Central memory CD4-positive, alpha-beta T cell (primary cell): ENCODE data around the gene PPP1R26.
"Not testable (repeated sequence)": the region's sequence is repeated elsewhere in the genome, so short reads cannot be mapped to it uniquely, and the experiment has no call there.

Experiments
- DNase-seq: peaks from one replicate; pipeline ENCODE4 v3.0.0; 2022
- total RNA-seq, 3 experiments: gene quantifications; one replicate each; lab custom pipeline; 2026; lab: John Stamatoyannopoulos, UW

PPP1R26 gene
- 0.19 to 2.5 (median 1.1) reads per million in 3 experiments for total RNA-seq

- no peak for DNase-seq
Measured at GRCh38 chr9:135479469-135480052, at the start of gene PPP1R26. TSS of gene PPP1R26 (plus strand) at chr9:135479782. CDS start at chr9:135484511, 4,729 bp downstream.

GRCh38 chr9:135437259-135437658 lies 42.3 kb upstream of the PPP1R26 start:
- no peak for DNase-seq

GRCh38 chr9:135437696-135438095 lies 41.9 kb upstream of the PPP1R26 start:
- not testable (repeated sequence) for DNase-seq

- DNase-seq: not testable (repeated sequence)
Measured at GRCh38 chr9:135438581-135439232, 40.9 kb upstream of the PPP1R26 start.

GRCh38 chr9:135439514-135439913 lies 40.1 kb upstream of the PPP1R26 start:
- not testable (repeated sequence) for DNase-seq

- no peak for DNase-seq
Measured at GRCh38 chr9:135439916-135440315, 39.7 kb upstream of the PPP1R26 start.

- no peak for DNase-seq
Measured at GRCh38 chr9:135440620-135441019, 39.0 kb upstream of the PPP1R26 start.

GRCh38 chr9:135441105-135442071 lies 38.2 kb upstream of the PPP1R26 start:
- not testable (repeated sequence) for DNase-seq

GRCh38 chr9:135442075-135442474 lies 37.5 kb upstream of the PPP1R26 start:
- DNase-seq: no peak

- DNase-seq: no peak
Measured at GRCh38 chr9:135443797-135444425, 35.7 kb upstream of the PPP1R26 start.

GRCh38 chr9:135447126-135447525 lies 32.5 kb upstream of the PPP1R26 start:
- no peak for DNase-seq

- no peak for DNase-seq
Measured at GRCh38 chr9:135448663-135449100, 30.9 kb upstream of the PPP1R26 start.

GRCh38 chr9:135449532-135449931 lies 30.1 kb upstream of the PPP1R26 start:
- not testable (repeated sequence) for DNase-seq

GRCh38 chr9:135450956-135451355 lies 28.6 kb upstream of the PPP1R26 start:
- DNase-seq: no peak

- not testable (repeated sequence) for DNase-seq
Measured at GRCh38 chr9:135451909-135452308, 27.7 kb upstream of the PPP1R26 start.

- no peak for DNase-seq
Measured at GRCh38 chr9:135454737-135455136, 24.8 kb upstream of the PPP1R26 start.

GRCh38 chr9:135455401-135456030 lies 24.1 kb upstream of the PPP1R26 start:
- DNase-seq: no peak

- DNase-seq: no peak
Measured at GRCh38 chr9:135456436-135457104, 23.0 kb upstream of the PPP1R26 start.

- DNase-seq: not testable (repeated sequence)
Measured at GRCh38 chr9:135458478-135458877, 21.1 kb upstream of the PPP1R26 start.

- DNase-seq: no peak
Measured at GRCh38 chr9:135461936-135462335, 17.6 kb upstream of the PPP1R26 start.

- DNase-seq: no peak
Measured at GRCh38 chr9:135463140-135463539, 16.4 kb upstream of the PPP1R26 start.

- no peak for DNase-seq
Measured at GRCh38 chr9:135464181-135464580, 15.4 kb upstream of the PPP1R26 start.
